ENCODE results near the gene TSPAN18. TPM values are rescaled to one million over a fixed set of nuclear protein-coding genes. Genes with fewer than 3 reads are reported as not detected.

The TSPAN18 gene
- total RNA-seq, 1 experiment from 2014 or later, result not detected

- DNase-seq (ENCODE audit: low read depth), result no peak
Observed at GRCh38 chr11:44913502-44913901, 186.7 kb downstream of the TSPAN18 start.

- DNase-seq (ENCODE audit: low read depth), result no peak
Observed at GRCh38 chr11:44914105-44914504, 187.3 kb downstream of the TSPAN18 start.

GRCh38 chr11:44915004-44915403 lies 188.2 kb downstream of the TSPAN18 start:
- no peak for DNase-seq (ENCODE audit: low read depth)

GRCh38 chr11:44915621-44916020 lies 188.9 kb downstream of the TSPAN18 start:
- DNase-seq (ENCODE audit: low read depth), result no peak

- no peak for DNase-seq (ENCODE audit: low read depth)
Observed at GRCh38 chr11:44916331-44916730, 189.6 kb downstream of the TSPAN18 start.

GRCh38 chr11:44916801-44917385 lies 190.1 kb downstream of the TSPAN18 start:
- no peak for DNase-seq (ENCODE audit: low read depth)

GRCh38 chr11:44917741-44918140 lies 191.0 kb downstream of the TSPAN18 start:
- no peak for DNase-seq (ENCODE audit: low read depth)

- DNase-seq (ENCODE audit: low read depth), result no peak
Observed at GRCh38 chr11:44920451-44920850, 193.7 kb downstream of the TSPAN18 start.

- DNase-seq (ENCODE audit: low read depth), result no peak
Observed at GRCh38 chr11:44923115-44923514, 196.4 kb downstream of the TSPAN18 start.

GRCh38 chr11:44923806-44924205 lies 197.0 kb downstream of the TSPAN18 start:
- no peak for DNase-seq (ENCODE audit: low read depth)

- no peak for DNase-seq (ENCODE audit: low read depth)
Observed at GRCh38 chr11:44926036-44926435, 199.3 kb downstream of the TSPAN18 start.

- peak; percentile 38 for DNase-seq (ENCODE audit: low read depth)
Observed at GRCh38 chr11:44927174-44927661, 200.5 kb downstream of the TSPAN18 start.

- DNase-seq (ENCODE audit: low read depth), result no peak
Observed at GRCh38 chr11:44928144-44928543, 201.4 kb downstream of the TSPAN18 start.

- DNase-seq (ENCODE audit: low read depth), result no peak
Observed at GRCh38 chr11:44928816-44929215, 202.1 kb downstream of the TSPAN18 start.

- no peak for DNase-seq (ENCODE audit: low read depth)
Observed at GRCh38 chr11:44930588-44931302, 204.0 kb downstream of the TSPAN18 start.

GRCh38 chr11:44931466-44931865 lies 204.7 kb downstream of the TSPAN18 start:
- DNase-seq (ENCODE audit: low read depth), result no peak

- no peak for DNase-seq (ENCODE audit: low read depth)
Observed at GRCh38 chr11:44934110-44934509, 207.3 kb downstream of the TSPAN18 start.

- no peak for DNase-seq (ENCODE audit: low read depth)
Observed at GRCh38 chr11:44934735-44935250, 208.0 kb downstream of the TSPAN18 start.

- DNase-seq (ENCODE audit: low read depth), result peak; percentile 63
Observed at GRCh38 chr11:44936525-44936924, 209.8 kb downstream of the TSPAN18 start.

- DNase-seq (ENCODE audit: low read depth), result no peak
Observed at GRCh38 chr11:44936951-44937543, 210.3 kb downstream of the TSPAN18 start.

- DNase-seq (ENCODE audit: low read depth), result no peak
Observed at GRCh38 chr11:44938066-44938691, 211.4 kb downstream of the TSPAN18 start.
